Tibial nerve (tissue), 4 donors: Measurements from ENCODE around the gene C10orf71. TPM values are rescaled to one million over a fixed set of nuclear protein-coding genes. Genes with fewer than 3 reads are reported as not detected.

Experiments
- DNase-seq, 2 donors: peaks; one replicate each; pipeline ENCODE4 v3.0.0-alpha.2; 2019; ENCODE audit warnings: low spot score in 2 of 2
- H3K27ac ChIP-seq, 4 donors: fragments of 200-600 bp; sonication (generic) in 3 of 4; one replicate each; pipeline ENCODE4 v1.5.1; 2017 to 2019; ENCODE audit warnings: mild to moderate bottlenecking in 1 of 4
- H3K27me3 ChIP-seq, 2 donors: fragments of 200-600 bp; sonication (generic) in 1 of 2; one replicate each; pipeline versions ENCODE4 v1.5.1 to v1.6.0; 2017 to 2019
- H3K36me3 ChIP-seq, 3 donors: fragments of 200-600 bp; sonication (generic); one replicate each; pipeline ENCODE4 v1.5.1; 2018 to 2019
- H3K4me1 ChIP-seq, 4 donors: fragments of 200-600 bp; sonication (generic) in 3 of 4; one replicate each; pipeline ENCODE4 v1.5.1; 2017 to 2019
- H3K4me3 ChIP-seq, 4 donors: fragments of 200-600 bp; sonication (generic) in 3 of 4; one replicate each; pipeline ENCODE4 v1.5.1; 2017 to 2019; ENCODE audit warnings: mild to moderate bottlenecking in 1 of 4, moderate library complexity in 1 of 4
- H3K9me3 ChIP-seq, 4 donors: fragments of 200-600 bp; sonication (generic) in 3 of 4; one replicate each; pipeline ENCODE4 v1.5.1; 2017 to 2019
- CTCF ChIP-seq, 5 experiments: fragments of 200-600 bp in 3 of 5; fragments of 450-650 bp in 2 of 5; sonication (generic) in 3 of 5; IDR thresholded peaks; one replicate each; pipeline ENCODE4 v1.5.1; 2016 to 2019; ENCODE audit warnings: antibody characterized with exemption in 5 of 5, mild to moderate bottlenecking in 3 of 5, moderate library complexity in 2 of 5
- EP300 ChIP-seq, 2 donors: sonication (generic); formaldehyde crosslinking; IDR thresholded peaks; one replicate each; pipeline ENCODE4 v1.6.1; 2017; ENCODE audit warnings: antibody characterized with exemption in 2 of 2, mild to moderate bottlenecking in 1 of 2
- POLR2A ChIP-seq, 2 donors: fragments of 450-650 bp; IDR thresholded peaks; one replicate each; pipeline ENCODE4 v1.6.1; 2017; ENCODE audit warnings: antibody characterized with exemption in 2 of 2, mild to moderate bottlenecking in 2 of 2, moderate library complexity in 2 of 2
- WGBS, 2 donors: methylation state at CpG; one replicate each; pipeline ENCODE4 v1.1.5; 2018; 5-methylcytosine and 5-hydroxymethylcytosine counted together
- total RNA-seq, 4 donors: library from RNA; depleted of rRNA; stranded (reverse); fragments of >200 nt; gene quantifications; one replicate each; pipeline ENCODE4 v1.1.0, GENCODE V29; 2016

The C10orf71 gene
- total RNA-seq, 4 donors from 2014 or later = 0.22 TPM; not detected in 3

DNA sequence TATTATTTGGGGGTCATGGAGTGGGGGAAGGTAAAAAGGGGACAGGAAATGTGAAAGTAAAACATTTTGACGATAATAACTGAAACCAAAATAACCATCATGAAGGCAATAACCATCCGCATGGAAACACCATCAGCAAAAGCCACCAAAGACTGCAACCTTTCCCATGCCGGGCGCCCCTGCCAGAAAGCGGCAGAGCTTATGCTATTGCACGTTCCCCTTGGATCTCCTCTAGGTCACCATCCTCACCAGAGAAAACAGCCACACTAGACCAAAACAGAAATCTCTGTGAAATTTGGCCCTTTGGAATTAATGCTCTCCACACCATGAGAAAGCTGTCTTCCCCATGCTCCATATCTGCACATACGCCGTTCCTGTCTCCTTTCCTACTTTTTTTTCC is 65.8 kb downstream of the C10orf71 start:
- TF ChIP-seq CTCF (IDR thresholded peaks at IDR 0.05) (no peak), EP300 (IDR thresholded peaks at IDR 0.05) (no peak), POLR2A (IDR thresholded peaks at IDR 0.05) (no peak)
- no peaks in the 10 kb centered on the region for H3K27me3 ChIP-seq
- H3K9me3 ChIP-seq = no peaks in the 10 kb centered on the region
- DNase-seq = no peak
- no peaks in the 10 kb centered on the region for H3K36me3 ChIP-seq
- no peak overlapping the region for H3K27ac ChIP-seq
- no peaks in the 10 kb centered on the region for H3K4me1 ChIP-seq
- 89% methylated on average over 8 of the region's 8 CpGs for WGBS, 2 donors
- no peak overlapping the region for H3K4me3 ChIP-seq

DNA sequence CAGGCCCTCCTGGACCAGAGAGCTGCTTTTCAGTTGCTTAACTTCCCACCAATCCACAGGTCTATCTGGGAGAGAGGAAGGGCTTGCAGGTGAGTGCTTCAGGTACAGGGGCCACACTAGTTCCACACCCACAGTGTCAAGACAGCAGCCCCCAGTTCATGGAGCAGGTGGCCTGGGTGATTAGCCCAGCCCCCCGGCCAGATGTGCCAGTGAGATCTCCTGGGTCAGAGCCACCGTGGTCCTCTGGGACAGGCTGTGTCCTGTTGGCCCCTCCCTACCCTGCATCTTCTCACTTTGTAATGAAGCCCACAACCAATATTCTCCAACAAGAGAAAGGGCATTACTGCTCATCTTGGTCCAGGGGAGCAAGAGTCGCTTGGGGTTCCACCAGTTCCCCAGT is 66.3 kb downstream of the C10orf71 start:
- Histone ChIP-seq H3K4me3 (no peak overlapping the region), H3K4me1 (no peaks in the 10 kb centered on the region), H3K27ac (no peak overlapping the region), H3K9me3 (no peaks in the 10 kb centered on the region), H3K36me3 (no peaks in the 10 kb centered on the region), H3K27me3 (no peaks in the 10 kb centered on the region)
- no peak for TF ChIP-seq CTCF (IDR thresholded peaks at IDR 0.05)
- no peak for TF ChIP-seq EP300 (IDR thresholded peaks at IDR 0.05)
- no peak for TF ChIP-seq POLR2A (IDR thresholded peaks at IDR 0.05)
- 85 to 87% methylated on average over 3 of the region's 3 CpGs for WGBS, 2 donors
- no peak for DNase-seq

- 78 to 81% methylated on average over 18 to 20 of the region's 23 CpGs for WGBS, 2 donors
- no peak for DNase-seq
- Histone ChIP-seq H3K4me3 (no peak overlapping the region), H3K36me3 (no peaks in the 10 kb centered on the region), H3K9me3 (no peaks in the 10 kb centered on the region), H3K27me3 (no peaks in the 10 kb centered on the region), H3K4me1 (no peaks in the 10 kb centered on the region), H3K27ac (no peak overlapping the region)
- no peak for TF ChIP-seq CTCF (IDR thresholded peaks at IDR 0.05)
- no peak for TF ChIP-seq EP300 (IDR thresholded peaks at IDR 0.05)
These were observed 66.9 kb downstream of the C10orf71 start for GRCh38 chr10:49365675-49366415.

DNA sequence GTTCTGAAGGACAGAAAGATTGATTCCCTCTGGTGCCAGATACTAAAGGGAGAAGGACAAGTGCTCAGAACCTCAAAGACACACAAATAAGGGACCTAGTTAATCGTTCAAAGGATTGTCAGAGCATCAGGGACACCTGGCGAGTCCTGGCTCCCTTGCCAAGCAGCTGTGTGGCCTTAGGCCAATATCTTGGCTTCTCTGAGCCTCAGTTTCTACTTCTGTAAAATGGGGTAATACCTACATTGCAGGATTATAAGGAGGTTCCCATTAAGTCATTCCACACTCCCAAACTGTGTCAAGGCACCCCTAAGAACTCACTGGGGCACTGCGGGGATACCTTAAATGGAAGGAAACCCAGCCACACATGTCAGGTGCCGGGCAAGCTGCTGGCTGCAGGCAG is 67.5 kb downstream of the C10orf71 start:
- DNase-seq = no peak
- TF ChIP-seq POLR2A (IDR thresholded peaks at IDR 0.05) (no peak), CTCF (IDR thresholded peaks at IDR 0.05) (no peak), EP300 (IDR thresholded peaks at IDR 0.05) (no peak)
- Histone ChIP-seq H3K4me1 (no peaks in the 10 kb centered on the region), H3K27me3 (no peaks in the 10 kb centered on the region), H3K4me3 (no peak overlapping the region), H3K36me3 (no peaks in the 10 kb centered on the region), H3K9me3 (no peaks in the 10 kb centered on the region), H3K27ac (no peak overlapping the region)
- WGBS, 2 donors = 81 to 91% methylated on average over 4 of the region's 4 CpGs

DNA sequence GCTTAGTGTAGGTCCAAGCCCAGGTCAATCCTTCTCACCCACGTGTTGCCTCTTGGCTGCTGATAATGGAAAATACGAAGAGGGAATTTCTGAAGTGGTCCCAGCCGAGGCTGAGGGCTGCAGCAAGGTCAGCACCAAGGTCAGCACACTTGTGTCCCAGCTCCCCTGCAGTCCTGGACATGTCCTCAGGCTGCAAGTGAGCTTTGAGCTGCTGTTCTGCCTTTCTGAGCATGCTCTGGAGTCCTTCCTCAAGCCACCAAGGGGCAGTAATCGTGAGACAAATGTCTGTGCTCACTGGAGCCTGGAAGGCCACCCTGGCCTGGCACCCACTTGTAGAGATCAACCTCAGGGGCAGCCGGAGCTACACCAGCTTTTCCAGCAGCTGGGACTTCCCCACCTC is 68.6 kb downstream of the C10orf71 start:
- TF ChIP-seq CTCF (IDR thresholded peaks at IDR 0.05) = no peak
- TF ChIP-seq EP300 (IDR thresholded peaks at IDR 0.05) = no peak
- no peak for TF ChIP-seq POLR2A (IDR thresholded peaks at IDR 0.05)
- 39 to 48% methylated on average over 5 of the region's 5 CpGs for WGBS, 2 donors
- Histone ChIP-seq H3K4me3 (no peak overlapping the region), H3K36me3 (no peaks in the 10 kb centered on the region), H3K27ac (no peak overlapping the region), H3K4me1 (no peaks in the 10 kb centered on the region), H3K9me3 (no peaks in the 10 kb centered on the region), H3K27me3 (no peaks in the 10 kb centered on the region)
- DNase-seq = no peak
